Activated CD8-positive, alpha-beta memory T cell treated with anti-CD3 and anti-CD28 coated beads, Interleukin-2, amount 50 U/mL, for 24 hours (primary cell): ENCODE data around the gene AKR1C4.
"Not testable (repeated sequence)": the region's sequence is repeated elsewhere in the genome, so short reads cannot be mapped to it uniquely, and the experiment has no call there.

Experiments
- DNase-seq: peaks from one replicate; pipeline ENCODE4 v3.0.0-alpha.2; 2020; ENCODE audit errors: extremely low read depth

The AKR1C4 gene

DNA sequence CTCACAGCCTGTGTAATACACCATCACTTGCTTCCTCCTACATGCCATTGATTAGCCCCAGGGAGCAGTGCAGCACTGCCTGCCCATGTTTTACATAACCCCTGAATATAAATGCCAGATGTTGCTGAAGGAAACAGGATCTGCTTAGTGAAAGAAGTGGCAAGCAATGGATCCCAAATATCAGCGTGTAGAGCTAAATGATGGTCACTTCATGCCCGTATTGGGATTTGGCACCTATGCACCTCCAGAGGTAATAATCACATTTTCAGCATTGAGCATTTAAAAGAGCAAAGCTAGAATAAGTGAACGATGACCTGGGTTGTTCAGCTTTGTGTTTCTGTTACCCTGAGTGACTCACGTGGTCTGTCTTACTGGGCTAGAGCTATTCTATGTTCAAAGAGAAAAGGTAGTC lies at the start of gene AKR1C4:
Gene AKR1C4, plus strand, starts transcription at position 136 of the 412 bp plus-strand sequence. Its CDS starts 31 bp downstream, at position 167.
- no peak for DNase-seq

DNA sequence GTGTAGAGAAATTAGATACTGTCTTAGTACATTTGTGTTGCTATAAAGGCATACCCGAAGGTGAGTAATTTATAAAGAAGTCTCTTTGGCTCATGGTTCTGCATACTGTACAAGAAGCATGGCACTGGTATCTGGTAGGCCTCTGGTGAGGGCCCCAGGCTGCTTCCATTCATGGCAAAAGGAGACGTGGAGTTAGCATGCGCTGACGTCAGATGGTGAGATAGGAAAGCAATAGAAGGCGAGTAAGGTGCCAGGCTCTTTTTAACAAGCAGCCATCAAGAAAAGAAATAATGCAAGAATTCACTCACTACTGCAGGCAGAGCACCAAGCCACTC lies 49.8 kb upstream of the AKR1C4 start:
- DNase-seq, result no peak

DNA sequence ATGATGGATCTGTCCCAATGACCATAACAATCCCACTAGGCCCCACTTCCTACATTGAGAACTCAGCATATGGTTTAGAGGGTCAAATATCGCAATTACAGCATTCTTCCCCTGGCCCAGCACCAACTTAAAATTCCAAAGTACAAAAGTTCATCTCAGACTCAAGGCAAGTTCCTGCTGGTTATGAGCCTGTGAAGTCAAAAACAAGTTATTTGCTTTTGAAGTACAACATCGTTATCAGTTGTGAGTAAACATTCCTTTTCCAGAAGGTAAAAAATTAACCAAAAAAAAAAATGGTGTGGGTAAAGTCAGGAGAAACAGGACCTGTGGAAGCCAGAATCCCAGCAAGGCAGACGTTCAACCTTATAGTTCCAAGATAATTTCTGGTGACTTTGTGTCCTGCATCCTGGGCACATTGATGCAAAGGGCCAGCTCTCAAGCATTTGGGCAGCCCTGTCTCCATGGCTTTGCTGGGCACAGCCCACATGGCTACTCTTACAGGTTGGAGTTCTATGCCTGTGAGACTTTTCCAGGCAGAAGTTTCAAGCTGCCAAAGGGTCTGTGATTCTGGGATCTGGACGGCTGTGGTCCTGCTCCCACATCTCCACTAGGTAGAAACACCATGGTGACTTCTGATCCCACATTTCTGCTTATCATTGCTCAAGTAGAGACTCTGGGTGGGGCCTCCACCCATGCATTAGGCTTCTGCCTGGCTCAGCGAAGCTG lies 49.2 kb upstream of the AKR1C4 start:
- DNase-seq, result no peak

DNA sequence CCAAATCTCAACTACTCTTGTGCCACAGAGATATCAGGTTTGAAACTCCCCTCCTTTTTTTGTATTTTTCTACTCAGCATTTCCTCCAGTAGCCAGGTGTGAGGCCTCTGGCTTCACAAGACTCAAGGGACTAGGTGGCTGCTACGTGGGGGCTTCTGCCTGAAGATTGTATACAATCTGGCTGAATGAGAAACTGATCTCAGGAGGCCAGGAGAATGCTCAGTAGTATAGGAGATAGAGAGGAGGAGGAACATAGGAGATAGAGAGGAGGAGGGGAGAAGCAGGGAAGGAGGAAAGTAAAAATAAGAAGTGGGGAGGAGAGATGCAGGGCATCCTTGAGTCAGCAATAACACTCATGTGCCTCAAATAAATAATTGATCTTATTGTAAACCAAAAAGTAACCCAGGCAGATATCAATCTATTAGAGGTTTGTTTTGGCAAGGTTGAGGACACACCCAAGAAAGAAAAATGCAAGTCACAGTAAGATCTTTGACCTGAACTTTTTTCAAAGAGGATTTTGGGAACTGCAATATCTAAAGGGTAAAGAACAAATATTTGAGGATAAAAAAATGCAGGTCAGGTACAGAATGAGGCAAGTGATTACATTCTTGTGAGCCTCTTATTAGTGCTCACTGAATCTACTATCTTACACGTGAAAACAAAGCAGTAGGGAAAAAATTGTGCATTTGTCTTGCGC lies 48.5 kb upstream of the AKR1C4 start:
- no peak for DNase-seq

DNA sequence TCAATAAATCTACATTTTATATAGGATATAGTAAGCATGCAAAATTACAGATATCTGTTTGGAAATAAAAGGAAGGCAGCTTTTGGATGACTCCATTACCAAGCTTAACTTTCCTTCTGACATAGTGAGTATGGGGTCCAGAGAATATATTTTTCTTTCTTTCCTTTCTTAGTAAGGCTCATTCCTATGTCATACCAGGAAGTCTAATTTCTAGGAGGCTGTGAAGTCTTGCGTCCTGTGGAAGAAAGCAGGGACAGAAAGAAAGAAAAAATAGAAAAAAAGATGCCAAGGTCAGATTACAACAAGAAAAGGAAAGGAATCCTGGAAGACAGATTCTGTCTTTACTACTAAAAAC lies 48.0 kb upstream of the AKR1C4 start:
- no peak for DNase-seq

DNA sequence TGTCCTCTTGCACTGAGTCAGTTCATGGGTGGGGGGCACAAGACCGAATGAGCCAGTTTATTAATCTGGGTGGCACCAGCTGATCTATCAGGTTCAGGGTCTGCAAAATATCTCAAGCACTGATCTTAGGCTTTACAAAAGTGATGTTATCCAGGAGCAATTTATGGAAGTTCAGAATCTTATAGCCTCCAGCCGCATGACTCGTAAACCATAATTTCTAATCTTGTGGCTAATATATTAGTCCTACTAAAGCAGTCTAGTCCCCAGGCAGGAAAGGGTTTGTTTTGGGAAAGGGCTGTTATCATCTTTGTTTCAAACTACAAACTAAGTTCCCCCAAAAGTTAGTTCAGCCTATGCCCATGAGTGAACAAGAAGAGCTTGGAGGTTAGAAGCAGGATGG lies 45.6 kb upstream of the AKR1C4 start:
- no peak for DNase-seq

DNA sequence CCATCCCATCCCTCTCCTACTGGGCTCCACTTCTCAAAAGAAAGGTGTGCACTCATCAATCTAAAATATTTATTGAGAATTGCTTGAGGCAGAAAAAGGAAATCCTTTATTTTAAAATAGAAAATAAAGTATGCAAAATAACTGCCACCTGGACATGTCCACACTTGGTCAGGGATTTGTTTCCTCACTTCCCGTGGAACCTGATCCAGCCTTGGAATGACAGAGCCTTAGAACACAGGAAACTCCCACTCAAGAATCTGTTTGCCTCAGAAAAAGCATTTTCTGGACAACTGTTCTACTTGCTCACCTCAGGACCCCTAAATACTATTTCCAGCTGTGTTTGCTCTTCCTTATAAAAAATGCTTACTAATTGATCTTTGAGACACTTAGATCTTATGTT lies 40.7 kb upstream of the AKR1C4 start:
- no peak for DNase-seq

DNA sequence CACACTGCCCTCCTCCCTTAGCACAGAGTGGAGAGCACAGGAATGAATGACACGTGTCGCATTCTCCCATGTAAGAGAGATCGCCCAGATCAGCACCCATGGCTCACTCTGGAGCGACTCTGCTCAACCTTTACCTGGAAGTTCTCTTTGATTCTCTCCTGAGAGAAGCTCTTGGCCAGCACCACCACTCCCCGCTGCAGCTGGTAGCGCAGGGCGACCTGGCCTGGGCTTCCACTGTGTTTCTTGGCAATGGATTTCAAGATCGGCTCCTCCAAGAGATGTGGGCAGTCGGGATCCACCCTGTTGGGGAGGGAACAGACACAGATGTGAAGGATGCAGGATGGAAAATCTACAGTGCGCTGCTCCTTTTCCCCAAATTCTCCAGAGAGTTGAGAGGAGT lies 39.1 kb upstream of the AKR1C4 start:
- no peak for DNase-seq

DNA sequence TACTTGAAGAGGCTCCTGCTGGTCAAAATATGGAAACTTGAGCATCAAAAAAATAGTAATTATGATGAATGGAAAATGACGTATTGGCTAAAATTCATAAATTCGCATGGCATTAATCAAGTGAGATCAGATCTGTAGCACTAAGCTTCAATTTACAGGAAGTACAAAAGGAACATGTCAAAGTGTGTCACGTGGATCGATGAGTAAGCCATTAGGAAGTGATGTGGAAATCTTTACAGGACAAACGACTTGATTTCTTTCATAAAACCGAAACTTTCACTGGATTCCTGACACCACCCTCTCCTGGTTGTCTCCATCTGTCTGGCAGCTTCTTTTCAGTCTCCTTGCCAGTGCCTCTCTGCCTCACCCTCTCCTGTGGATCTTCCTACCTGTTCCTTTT lies 37.5 kb upstream of the AKR1C4 start:
- DNase-seq, result no peak

DNA sequence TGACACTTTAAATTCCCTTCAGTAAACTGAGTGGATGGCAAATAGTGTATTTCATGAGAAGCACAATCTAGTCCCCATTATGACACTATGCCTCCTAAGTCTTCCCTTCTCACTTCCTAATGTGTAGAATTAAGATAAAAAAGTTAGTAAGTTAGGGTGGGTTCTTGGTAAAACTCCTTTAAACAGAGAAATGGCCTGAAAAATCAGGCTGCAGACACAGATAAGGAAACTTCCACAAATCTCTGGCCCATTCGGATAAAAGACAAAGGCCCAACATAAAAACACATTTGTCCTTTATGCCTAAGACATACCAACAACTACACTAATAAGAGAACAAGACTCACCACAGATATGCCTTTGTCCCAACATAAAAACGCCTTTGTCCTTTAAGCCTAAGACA lies 33.1 kb upstream of the AKR1C4 start:
- DNase-seq, result no peak

DNA sequence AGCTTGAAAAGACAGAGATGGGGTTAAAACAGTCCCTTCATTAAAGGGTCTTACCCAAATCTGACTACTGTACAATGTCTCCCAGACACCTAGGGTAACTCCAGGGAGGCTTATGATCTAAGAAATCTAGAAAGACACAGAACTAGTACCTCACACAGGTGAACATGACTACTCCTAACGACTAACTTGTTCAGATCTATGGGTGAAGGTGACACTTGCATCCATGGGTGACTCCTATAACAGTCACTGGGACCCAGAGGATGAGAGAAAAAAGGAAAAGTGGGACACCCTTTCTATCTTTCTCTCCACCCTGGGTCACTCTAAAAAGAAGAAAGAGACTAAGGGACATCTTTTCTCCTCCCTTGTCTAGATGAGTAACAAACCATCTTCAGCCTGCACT lies 30.9 kb upstream of the AKR1C4 start:
- DNase-seq, result no peak

DNA sequence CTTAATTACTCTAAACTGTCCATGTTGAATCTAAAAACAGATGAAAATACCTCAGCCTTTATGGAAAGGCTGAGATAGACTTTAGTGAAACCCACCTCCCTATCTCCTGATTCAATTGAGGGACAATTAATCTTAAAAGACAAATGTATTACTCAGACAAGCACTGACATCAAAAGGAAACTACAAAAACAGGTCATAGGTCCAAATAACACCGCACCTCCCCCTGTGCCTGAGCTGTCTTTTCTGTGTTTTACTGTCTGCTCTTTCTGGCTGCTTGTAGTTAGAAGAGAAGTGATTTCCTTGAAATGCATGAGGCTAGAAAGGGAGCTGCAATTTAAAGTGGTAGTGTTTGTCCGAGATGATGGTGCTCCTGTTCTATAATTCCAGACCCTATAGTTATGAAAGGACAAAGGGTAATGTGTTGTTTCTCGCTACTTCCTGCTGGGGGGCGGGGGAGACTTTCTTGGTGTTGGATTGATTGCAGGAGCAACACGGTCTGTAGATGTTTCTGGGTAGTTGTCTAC lies 27.7 kb upstream of the AKR1C4 start:
- DNase-seq, result no peak

DNA sequence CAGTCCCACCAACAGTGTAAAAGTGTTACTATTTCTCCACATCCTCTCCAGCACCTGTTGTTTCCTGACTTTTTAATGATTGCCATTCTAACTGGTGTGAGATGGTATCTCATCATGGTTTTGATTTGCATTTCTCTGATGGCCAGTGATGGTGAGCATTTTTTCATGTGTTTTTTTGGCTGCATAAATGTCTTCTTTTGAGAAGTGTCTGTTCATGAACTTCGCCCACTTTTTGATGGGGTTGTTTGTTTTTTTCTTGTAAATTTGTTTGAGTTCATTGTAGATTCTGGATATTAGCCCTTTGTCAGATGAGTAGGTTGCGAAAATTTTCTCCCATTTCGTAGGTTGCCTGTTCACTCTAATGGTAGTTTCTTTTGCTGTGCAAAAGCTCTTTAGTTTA lies 21.1 kb upstream of the AKR1C4 start:
- DNase-seq, result not testable (repeated sequence)

DNA sequence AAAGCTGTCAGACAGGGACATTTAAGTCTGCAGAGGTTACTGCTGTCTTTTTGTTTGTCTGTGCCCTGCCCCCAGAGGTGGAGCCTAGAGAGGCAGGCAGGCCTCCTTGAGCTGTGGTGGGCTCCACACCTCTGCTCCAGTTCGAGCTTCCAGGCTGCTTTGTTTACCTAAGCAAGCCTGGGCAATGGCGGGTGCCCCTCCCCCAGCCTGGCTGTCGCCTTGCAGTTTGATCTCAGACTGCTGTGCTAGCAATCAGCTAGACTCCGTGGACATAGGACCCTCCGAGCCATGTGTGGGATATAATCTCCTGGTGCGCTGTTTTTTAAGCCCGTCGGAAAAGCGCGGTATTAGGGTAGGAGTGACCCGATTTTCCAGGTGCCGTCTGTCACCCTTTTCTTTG lies 16.1 kb upstream of the AKR1C4 start:
- not testable (repeated sequence) for DNase-seq

DNA sequence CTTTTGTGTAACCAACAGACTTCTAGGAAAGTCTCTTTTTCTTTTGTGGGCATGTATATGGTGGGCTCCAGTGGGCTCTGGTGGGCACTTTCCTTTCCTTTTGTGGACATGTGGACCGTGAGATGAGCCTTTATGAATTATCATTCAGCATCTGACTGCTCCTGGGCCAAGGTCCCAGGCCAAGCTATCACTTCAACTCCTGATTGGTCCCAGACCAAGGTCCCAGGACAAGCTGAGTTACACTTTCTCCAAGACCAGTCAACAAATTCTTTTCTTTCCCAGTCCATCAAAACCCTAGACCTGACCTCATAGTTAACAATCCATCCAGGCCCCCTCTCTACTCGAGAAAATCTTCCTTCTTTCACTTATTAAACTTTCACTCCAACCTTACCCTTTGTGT lies 12.7 kb upstream of the AKR1C4 start:
- DNase-seq, result no peak

DNA sequence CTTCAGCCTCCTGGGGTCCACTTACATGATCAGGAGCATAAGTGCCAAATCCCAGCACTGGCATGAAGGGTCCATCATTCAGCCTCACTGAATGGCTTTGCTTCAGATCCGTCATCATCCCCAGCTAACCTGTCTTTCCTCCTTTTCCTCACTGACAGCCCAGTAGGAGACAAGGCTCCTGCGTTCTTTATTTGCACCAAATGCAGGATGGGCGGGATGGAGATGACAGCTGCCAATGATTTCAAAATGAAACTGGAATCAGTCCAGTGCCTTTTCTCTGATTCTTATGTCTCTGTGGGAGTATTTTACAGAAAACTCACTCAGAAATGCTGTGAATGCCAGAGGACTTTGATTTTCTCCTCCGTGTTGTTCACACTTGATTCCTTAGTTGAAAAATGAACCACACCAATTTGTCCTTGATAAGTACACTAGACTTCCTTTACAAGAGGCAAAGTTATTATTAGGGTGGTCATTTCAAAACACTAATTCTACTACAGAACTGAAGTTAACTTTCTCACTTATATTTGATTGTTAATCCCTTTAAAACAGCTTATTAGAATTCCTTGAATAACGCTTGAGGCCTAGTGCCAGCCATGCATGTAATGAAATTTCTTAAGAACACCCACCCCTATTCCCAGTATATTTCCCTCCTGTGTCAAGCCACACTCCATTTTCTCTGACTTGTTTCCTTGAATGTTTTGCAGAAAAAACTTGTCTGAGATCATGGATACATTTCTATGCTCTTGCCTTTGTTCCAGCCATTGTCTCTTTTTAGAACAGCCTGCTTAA lies 11.5 kb upstream of the AKR1C4 start, which contains the start of gene AKR1C8:
Gene AKR1C8, minus strand, starts transcription at position 164 of the 789 bp plus-strand sequence. Its CDS starts 46 bp downstream, at position 118.
- no peak for DNase-seq

DNA sequence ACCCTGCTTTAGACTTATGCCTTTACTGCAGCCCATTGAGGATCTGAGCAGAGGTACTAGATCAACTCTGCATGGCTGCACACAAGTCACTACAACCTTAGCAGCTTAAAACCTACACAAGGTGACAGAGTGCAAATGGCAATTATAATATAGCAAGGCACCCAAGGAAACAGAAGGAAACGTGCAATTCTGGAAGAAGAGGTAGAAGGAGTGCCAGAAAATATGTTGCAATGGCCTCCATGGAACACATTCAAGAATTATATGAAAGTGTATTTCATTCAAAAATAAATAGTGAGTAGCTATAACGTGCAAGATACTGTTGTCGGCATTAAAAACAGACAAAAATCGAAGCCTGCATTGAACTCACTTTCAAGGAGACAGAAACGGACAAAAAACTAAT lies 8.8 kb upstream of the AKR1C4 start:
- no peak for DNase-seq

DNA sequence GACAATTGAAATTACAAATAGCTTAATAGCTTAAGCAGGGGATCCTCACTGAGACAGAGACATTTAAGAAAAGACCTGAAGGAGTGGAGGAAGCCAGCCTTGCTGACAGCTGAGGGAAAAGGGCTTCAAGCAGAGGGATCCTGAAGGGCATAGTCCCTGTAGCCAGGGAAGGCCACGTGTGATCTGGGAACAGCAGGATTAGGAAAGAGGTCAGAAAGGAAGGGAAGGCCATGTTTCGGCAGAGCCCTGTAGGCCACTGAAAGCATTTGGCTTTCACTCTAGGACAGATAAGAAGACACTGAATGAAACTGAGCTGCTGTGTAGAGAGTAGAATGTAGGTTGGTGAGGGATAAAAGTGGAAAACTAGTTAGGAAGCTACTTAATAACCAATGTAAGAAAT lies 8.3 kb upstream of the AKR1C4 start:
- no peak for DNase-seq

DNA sequence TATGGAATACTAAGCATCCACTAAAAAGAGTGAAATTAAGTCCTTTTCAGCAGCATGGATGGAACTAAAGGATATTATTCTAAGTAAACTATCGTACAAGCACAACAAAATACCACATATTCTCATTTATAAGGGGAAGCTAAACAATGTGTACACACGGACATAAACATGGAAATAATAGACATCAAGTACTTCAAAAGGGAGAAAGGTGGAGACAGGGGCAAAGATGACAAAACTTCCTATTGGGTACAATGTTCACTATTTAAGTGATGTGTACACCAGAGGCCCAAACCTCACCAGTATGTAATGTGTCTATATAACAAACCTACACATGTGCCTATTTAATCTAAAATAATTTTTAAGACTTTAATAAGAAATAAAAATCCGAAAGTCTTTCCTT lies 2.2 kb upstream of the AKR1C4 start:
- no peak for DNase-seq

DNA sequence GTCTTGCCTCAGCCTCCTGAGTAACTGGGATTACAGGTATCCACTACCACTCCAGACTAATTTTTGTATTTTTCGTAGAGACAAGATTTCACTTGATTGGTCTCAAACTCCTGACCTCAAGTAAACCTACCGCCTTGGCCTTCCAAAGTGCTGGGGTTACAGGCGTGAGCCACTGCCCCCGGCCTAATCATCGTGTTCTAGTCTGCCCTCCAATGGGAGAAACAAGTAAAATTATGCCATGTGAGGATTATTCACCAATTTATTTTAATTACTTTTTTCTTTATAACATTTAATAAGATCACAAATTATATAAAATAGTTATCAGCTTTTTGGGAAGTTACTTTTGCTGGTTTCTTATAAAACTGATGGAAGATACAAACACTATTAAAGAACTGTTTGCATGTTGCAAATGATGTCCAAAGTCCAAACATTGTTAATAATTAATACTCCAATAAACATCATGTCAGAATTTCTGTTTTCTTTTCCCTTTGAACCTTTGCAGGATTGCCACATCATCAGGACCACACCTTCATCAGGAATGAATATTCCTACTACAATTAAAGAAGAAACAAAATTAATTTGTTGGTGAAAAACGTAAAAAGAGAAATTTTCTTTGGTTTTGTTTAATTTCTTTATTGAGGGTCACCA lies 786 bp upstream of the AKR1C4 start:
- no peak for DNase-seq

DNA sequence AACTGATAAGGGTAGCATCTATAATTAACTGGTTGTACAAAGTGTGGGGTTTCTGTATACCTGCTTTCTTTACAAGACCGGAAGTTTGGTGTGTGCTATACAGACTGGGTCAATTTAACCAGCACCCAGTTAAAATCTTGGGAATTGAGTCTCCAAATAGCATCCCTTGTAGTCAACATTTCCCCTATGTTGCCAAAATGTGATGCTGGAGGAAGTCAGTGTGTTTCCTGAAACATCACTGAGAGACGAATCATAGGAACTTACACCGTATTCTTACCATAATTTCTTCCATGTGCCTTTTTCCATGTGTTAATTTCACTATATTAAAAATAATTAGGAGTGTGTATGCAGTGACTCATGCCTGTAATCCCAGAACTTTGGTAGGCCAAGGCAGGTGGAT lies 1.7 kb downstream of the AKR1C4 start:
- no peak for DNase-seq

DNA sequence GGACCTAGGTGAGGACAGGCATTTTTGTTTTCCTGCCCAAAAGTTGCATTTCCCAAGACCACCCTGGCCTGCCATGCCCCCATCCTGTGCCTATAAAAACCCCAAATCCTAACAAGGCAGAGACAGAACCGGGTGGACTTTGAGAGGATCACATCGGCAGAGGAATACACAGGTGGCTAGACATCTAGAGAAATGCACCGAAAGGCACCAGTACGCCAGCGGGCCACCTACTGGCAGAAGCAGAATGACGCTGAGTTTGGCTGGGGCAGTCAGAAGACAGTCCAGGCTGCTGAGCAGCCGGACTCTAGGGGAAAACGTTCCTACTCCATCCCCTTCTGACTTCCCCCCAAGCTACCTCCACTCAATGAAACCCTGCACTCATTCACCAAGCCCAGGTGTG lies 2.8 kb downstream of the AKR1C4 start:
- no peak for DNase-seq
